NOMO-1 treated with dmso at 0.1 percent for 144 hours (cell line): ENCODE measurements around the gene IP6K2.

ENCODE experiments used
- DNase-seq: peaks from one replicate; lab custom pipeline; 2025; ENCODE audit not compliant: unreplicated experiment; lab: John Stamatoyannopoulos, UW

The IP6K2 gene

GRCh38 chr3:48672522-48672921, 44.5 kb downstream of the IP6K2 start:
- no peak for DNase-seq

GRCh38 chr3:48664929-48665328, 52.1 kb downstream of the IP6K2 start:
- no peak for DNase-seq

- no peak for DNase-seq
Measured at GRCh38 chr3:48664313-48664644, 52.7 kb downstream of the IP6K2 start.

GRCh38 chr3:48663489-48664312, 53.3 kb downstream of the IP6K2 start:
- DNase-seq = peak; percentile 82

DNA sequence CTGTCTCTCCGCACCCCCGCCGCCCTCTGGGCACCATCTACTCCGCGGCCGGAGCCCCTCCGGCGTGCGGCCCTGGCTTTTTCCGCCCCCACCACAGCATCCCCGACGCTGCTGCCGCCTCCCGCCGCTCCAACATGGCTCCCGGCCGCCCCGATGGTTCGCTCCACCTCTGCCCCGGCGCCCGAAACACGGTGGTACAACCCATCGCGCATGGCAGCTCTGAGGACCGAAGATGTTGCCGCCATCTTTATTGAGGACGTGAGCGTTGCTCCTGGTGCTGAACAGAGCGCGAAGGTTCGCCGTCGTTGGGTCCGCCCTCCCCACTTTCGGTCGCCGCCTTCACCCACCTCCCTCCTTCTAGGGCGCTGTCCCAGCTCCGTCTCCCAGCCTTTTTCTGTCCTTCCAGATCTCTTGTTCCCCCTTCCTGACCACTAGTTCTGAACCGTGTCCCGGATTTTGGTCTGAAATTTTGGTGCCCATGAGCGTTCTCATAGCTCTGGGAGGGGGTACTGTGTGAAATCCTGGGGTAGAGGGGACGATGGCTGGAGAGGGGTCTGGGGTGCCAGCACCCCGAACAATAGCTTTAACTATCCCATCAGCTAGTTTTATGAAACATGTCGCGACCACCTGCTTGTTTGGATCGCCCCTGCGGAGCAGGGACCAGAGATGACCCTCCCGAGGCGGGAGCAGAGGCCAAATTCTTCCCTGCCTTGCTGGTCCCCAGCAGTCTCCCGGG, 54.1 kb downstream of the IP6K2 start, which contains the start of gene CELSR3:
Gene CELSR3 (minus strand): TSS at position 134 of the 736 bp plus-strand sequence. CDS start 252 bp downstream, outside the sequence.
- DNase-seq = no peak

DNA sequence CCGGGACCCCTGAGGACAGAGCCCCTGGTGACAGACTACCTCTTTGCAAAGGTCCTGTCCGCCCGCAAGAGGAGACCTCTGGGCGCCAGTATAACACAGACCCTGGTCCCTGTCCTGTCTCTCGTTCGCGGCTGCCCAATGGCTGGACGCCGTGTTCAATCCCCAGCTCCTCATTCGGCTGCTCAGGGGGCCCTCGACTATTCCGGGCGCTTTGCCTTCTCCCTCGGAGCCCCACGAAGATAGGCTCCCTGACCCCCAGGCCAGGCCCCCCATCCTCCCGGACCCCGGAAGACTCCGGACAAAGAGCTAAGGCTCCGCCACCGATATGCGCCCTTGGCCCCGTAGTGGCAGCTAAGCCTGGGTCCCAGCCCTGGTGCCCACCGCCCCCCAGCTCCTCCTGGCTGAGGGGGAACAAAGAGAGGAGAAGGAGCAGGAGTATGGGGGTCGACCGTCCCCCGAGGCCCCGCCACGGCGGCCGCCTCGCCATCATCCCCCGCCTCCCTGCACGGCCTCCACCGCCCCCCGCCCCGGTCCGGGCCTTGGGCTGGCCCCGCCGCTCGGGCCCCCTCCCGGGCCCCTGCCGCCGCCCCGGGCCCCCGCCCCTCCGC, 54.8 kb downstream of the IP6K2 start:
- DNase-seq = no peak

- peak; percentile 23 for DNase-seq
Measured at GRCh38 chr3:48661501-48662144, 55.4 kb downstream of the IP6K2 start.

- DNase-seq = no peak
Measured at GRCh38 chr3:48660800-48661400, 56.1 kb downstream of the IP6K2 start.

GRCh38 chr3:48656841-48657281, 60.2 kb downstream of the IP6K2 start:
- DNase-seq = peak; percentile 30

GRCh38 chr3:48656061-48656840, 60.8 kb downstream of the IP6K2 start:
- peak; percentile 83 for DNase-seq

DNA sequence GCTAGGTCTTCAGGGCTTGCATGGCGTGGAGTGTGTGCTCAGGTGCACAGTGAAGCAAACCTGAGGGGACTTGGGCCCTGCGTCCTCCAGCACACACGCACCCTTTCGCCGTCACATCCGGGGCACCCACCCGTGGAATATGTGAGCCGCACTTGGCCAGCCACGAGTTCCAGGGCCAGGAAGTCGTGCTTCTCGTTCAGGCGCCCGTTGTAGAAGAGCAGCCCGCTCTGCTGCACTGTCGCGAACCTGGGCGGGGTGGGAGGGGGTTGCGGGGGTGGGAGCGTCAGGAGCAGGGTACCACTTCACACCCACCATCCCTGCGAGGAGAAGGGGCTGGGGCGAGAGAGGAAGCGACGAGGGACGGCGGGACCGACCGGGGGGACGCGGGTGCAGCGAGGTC, 61.4 kb downstream of the IP6K2 start:
- DNase-seq = no peak

DNA sequence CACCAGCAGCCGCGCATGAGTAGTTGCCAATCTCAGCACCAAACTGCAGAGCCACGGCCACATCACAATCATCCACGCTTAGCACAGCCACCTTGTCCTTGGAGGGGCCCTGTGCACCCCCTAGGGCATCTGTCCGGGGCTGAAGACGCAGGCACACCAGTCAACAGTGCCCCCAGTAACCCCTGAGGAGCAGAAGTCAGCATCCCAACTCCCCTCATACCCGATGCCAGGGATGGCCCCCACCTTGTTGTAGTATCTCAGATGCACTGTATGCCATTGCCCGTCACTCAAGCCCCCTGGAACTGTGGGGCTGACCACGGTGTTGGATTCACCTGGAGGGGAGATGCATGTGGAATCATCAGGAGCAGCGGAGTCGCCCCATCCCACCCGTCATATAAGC, 62.0 kb downstream of the IP6K2 start:
- no peak for DNase-seq

- DNase-seq = no peak
Measured at GRCh38 chr3:48652923-48653715, 63.9 kb downstream of the IP6K2 start.

DNA sequence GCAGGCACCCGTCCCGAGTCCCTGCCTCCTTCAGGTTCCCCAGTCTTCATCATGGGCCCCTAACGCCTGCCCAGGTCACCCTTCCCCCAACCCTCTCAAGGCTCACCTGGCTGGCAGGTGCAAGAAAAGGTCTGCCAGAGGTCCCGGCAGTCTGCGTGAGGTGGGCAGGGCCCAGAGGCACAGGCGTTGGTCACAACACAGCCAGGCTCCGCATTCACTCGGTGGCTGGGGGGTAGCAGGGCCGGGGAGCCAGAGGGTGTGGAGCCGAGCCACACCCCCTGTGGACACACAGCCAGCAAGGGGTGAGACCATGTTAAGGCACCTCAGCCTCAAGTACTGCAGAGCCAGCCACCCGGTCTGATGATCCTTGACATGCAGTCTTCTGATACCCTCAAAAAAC, 65.2 kb downstream of the IP6K2 start:
- no peak for DNase-seq

DNA sequence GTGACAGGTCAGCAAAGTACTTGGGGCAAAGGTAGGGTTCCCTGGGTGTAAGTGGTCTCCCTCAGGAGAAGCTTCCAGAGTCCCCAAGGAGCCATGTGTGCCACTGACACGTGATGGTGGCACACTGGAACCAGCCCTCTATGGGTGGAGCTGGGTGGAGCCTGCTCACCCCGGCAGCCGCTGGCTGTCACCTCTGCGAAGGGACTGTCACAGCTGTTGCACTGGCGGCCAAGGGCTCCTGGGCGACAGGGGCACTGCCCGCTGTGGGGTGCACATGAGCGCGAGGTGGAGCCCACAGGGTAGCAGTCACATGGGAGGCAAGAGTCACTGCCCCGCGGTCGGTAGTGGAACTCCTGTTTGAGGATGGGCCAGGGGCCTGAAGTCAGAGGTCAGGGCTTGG, 66.3 kb downstream of the IP6K2 start:
- no peak for DNase-seq

- no peak for DNase-seq
Measured at GRCh38 chr3:48648188-48648850, 68.7 kb downstream of the IP6K2 start.

DNA sequence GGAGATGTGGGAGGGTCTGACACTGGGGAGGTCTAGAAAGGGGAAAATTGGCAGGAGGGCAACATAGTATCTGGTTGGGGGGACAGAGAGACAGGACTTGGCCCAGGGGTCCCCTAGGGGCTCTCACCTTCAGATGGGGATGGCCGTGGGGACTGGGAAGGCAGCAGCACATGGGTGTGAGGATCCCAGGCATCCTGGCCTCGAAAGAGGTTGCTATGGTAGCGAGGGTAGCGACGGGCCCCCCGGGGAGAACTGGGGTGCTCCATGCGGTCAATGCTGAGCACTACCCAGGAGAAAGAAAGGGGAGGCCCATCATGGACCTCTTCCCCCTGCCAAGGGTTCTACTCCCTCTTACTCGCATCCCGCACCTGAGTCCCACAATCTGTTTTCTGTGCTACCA, 69.3 kb downstream of the IP6K2 start:
- DNase-seq = no peak

GRCh38 chr3:48644898-48645760, 71.9 kb downstream of the IP6K2 start:
- DNase-seq = no peak
